HL-60 (cell line): ENCODE measurements around the gene TBX21.

Experiments
- DNase-seq, 2 experiments: peaks; one replicate each; pipeline ENCODE4 v3.0.0-alpha.2; 2010 to 2020; ENCODE audit warnings: low read depth in 1 of 2, low spot score in 1 of 2
- H3K27ac ChIP-seq: fragments of 250-450 bp; sonication (Bioruptor Pico); replicated peaks from 2 replicates; pipeline ENCODE4 v1.5.1; 2020; ENCODE audit warnings: mild to moderate bottlenecking, moderate library complexity
- H3K27me3 ChIP-seq: fragments of 250-450 bp; sonication (Bioruptor Pico); 2 replicates; pipeline ENCODE4 v1.5.1; 2021; ENCODE audit warnings: mild to moderate bottlenecking, moderate library complexity; ENCODE audit not compliant: insufficient read depth, poor library complexity, severe bottlenecking
- H3K4me3 ChIP-seq: replicated peaks from 2 replicates; pipeline ENCODE4 v1.5.1; 2011; ENCODE audit warnings: mild to moderate bottlenecking, control low read depth, low read length; ENCODE audit not compliant: insufficient read depth
- CTCF ChIP-seq: IDR thresholded peaks from one replicate; pipeline ENCODE4 v1.5.1; 2011; ENCODE audit warnings: low read length, control low read depth, inconsistent platforms; ENCODE audit not compliant: insufficient read depth
- GABPA ChIP-seq: IDR thresholded peaks from 2 replicates; pipeline ENCODE4 v1.6.1; 2012; ENCODE audit warnings: low read depth
- POLR2AphosphoS5 ChIP-seq: IDR thresholded peaks from 2 replicates; pipeline ENCODE4 v1.6.1; 2012; ENCODE audit warnings: low read depth
- REST ChIP-seq: IDR thresholded peaks from 2 replicates; pipeline ENCODE4 v1.6.1; 2012; ENCODE audit warnings: low read depth; ENCODE audit not compliant: insufficient replicate concordance
- SPI1 ChIP-seq: IDR thresholded peaks from 2 replicates; pipeline ENCODE4 v1.6.1; 2012; ENCODE audit warnings: low read depth, mild to moderate bottlenecking, borderline replicate concordance

Gene TBX21

DNA sequence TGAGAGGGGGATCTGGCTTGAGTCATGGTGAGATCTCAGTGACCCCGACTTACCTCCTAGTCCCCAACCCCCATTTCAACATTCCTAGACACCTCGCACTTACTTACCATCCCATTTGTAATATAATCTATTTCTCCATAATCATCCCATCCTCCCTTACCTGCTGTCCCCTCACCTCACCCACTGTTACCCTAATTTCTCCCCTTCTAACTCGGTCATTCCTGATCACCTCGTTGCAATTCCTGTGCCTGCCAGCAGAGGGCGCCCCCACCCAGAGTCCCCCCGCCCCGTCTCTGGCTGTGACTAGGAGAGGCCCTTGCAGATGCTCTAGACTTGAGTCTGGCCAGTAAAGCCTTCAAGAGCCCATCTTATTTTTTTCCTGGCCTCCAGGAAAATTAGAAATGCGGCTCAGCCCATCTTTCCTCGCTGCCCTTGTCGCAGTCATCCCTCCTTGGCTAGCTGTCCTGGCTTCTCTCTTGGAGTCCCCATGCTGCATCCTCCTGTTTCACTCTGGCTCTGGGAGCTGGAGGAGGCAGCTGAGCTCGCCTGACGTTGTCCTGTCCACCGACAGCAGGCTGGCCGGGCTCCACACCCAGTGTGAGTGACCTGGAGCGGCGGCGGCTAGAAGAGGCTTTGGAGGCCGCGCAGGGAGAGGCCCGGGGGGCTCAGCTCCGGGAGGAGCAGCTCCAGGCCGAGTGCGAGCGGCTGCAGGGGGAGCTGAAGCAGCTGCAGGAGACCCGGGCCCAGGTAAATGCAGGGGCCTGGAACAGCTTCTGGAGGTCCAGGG lies 34.1 kb upstream of the TBX21 start:
- no peak overlapping the region for H3K27ac ChIP-seq
- H3K4me3 ChIP-seq: no peak overlapping the region
- no peaks in the 10 kb centered on the region for H3K27me3 ChIP-seq
- peak in 1 of 2 experiments; percentile 62 for DNase-seq
- no peak for TF ChIP-seq POLR2AphosphoS5
- TF ChIP-seq CTCF: peak; percentile 78

DNA sequence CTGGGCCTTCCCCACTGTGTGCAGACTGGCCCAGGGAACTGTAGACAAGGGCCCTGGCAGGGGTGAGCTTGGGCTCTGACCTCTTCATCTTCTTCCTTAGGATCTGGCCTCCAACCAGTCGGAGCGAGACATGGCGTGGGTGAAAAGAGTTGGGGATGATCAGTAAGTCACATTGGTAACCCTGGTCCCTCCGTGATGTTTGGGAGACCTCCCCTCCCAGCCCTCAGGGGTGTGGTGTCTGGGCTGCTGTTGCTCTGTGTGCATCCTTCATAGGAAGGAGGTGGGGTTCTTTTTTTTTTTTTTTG lies 33.5 kb upstream of the TBX21 start:
- no peak overlapping the region for H3K27ac ChIP-seq
- no peak overlapping the region for H3K4me3 ChIP-seq
- H3K27me3 ChIP-seq: no peaks in the 10 kb centered on the region
- TF ChIP-seq CTCF (no peak), REST (no peak), SPI1 (no peak), GABPA (no peak), POLR2AphosphoS5 (no peak)
- no peak for DNase-seq

DNA sequence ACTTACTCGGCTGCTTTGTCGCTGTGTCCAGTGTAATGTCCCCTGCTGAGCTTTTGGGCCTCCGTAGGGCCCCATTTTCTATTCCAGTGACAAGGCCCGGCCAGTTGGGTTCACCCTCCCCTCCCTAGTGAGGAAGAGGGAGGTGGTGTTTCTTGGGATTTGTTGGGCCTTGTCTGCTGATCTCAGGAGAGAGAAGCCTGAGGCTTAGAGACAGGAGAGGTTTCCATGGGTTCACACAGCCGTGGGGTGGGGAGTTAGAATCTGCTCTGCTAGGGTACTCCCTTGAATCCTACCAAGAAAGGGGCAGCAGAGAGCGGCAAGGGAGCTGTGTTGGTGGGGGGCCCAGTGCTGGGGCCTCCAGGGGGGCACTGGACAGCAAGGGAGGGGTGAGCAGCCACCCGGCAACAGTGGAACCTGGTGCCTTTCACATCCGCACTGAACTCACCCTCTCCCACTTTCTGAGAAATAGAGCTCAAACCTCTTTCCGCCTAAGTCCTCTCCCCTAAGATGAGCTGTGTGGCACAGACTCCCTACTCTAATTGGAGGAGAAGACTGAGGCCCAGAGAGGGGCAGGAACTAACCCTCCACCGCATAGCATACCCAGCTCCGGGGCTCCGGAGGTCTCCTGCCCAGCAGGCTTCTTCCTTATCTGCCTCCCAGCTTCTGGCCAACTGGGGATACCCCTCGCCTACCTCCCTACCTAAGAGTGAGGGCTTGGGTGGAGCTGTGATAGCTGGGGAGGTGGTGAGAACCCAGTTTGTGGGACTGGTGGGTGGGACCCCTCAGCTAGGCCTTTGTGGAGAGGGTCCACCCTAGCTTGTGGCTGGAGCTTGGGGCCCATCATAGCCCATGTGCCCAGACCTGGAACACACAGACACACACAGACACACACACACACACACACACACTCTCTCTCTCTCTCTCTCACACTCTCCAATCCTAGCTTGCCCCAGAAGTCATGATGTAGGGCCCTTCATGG lies 32.3 kb upstream of the TBX21 start:
- no peaks in the 10 kb centered on the region for H3K27me3 ChIP-seq
- no peak overlapping the region for H3K4me3 ChIP-seq
- DNase-seq: no peak
- H3K27ac ChIP-seq: no peak overlapping the region
- no peak for TF ChIP-seq SPI1
- no peak for TF ChIP-seq GABPA

- no peak for DNase-seq
- TF ChIP-seq SPI1: no peak
- TF ChIP-seq REST: no peak
- no peak for TF ChIP-seq CTCF
- no peak for TF ChIP-seq GABPA
Measured at GRCh38 chr17:47701608-47702007, 31.4 kb upstream of the TBX21 start.

More at GRCh38 chr17:47701608-47702007, 31.4 kb upstream of the TBX21 start:
- no peaks in the 10 kb centered on the region for H3K27me3 ChIP-seq
- no peak overlapping the region for H3K27ac ChIP-seq
- H3K4me3 ChIP-seq: no peak overlapping the region
